T-helper 1 cell (primary cell): ENCODE measurements around the gene ATXN7.

Experiments used
- DNase-seq, 5 donors: peaks; one replicate each; pipeline ENCODE4 v3.0.0-alpha.2; 2012 to 2020

Gene ATXN7

DNA sequence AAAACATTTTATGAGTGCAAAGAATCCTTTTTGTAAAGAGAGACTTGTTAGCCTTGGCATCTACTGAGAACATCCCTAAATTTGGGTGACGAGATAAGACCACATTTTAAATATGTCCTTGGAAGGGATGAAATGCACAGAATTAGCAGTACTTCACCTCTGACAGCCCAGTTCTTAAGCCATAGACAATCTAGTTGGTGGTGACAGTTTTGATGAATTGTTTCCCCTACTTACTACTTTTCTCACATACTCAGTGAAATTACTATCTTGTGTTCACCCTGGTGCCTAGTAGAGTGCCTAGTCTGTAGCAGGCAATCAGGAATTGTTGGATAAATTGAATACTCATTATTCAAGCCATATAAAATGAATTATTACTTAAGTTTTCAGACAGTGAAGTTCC, 45.1 kb downstream of the ATXN7 start:
- no peak for DNase-seq

GRCh38 chr3:63909431-63909830, 45.8 kb downstream of the ATXN7 start:
- DNase-seq: no peak

DNA sequence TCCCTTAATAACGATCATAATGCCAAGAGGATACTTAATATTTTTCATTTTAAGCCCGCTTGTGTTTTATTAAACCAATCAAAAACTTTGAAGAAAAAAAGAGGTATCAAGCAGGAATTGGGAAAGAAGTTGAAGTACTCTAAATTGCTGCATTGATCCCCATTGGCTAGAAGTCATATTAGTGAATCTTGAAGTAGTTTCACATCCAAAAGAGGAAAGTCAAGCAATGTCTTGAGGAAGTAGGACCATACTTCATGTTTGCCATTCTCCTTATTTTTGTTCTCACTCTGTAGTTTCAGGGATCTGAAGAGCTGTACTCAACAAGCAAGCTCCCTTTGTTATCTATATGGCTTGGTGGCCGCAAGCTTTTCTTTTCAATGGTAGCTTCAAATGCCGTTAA, 46.3 kb downstream of the ATXN7 start:
- no peak for DNase-seq

GRCh38 chr3:63910891-63911290, 47.2 kb downstream of the ATXN7 start:
- DNase-seq: peak in 1 of 5 donors; percentile 61

DNA sequence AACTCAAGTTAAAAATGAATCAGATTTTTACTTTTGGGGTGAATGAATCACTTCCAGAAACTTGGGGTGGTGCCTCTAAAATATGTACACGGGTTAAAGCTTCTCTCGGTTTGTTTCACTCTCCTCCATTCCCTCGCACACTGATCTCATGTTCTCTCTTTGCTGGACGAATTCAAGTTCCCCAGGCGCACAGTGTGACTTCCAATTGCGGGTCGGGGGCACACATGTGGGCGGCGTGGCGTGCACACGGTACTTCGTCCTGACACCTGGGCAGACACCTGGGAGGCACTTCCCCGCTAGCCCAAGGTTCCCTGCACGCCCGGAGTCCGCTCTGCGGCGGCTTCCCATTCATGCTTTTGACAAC, 47.8 kb downstream of the ATXN7 start:
- no peak for DNase-seq

GRCh38 chr3:63911873-63912767, 48.5 kb downstream of the ATXN7 start, which contains the start of gene SCAANT1:
Gene SCAANT1 (minus strand): TSS chr3:63912383.
- peak; percentile 65 to 83 (median 75) for DNase-seq

DNA sequence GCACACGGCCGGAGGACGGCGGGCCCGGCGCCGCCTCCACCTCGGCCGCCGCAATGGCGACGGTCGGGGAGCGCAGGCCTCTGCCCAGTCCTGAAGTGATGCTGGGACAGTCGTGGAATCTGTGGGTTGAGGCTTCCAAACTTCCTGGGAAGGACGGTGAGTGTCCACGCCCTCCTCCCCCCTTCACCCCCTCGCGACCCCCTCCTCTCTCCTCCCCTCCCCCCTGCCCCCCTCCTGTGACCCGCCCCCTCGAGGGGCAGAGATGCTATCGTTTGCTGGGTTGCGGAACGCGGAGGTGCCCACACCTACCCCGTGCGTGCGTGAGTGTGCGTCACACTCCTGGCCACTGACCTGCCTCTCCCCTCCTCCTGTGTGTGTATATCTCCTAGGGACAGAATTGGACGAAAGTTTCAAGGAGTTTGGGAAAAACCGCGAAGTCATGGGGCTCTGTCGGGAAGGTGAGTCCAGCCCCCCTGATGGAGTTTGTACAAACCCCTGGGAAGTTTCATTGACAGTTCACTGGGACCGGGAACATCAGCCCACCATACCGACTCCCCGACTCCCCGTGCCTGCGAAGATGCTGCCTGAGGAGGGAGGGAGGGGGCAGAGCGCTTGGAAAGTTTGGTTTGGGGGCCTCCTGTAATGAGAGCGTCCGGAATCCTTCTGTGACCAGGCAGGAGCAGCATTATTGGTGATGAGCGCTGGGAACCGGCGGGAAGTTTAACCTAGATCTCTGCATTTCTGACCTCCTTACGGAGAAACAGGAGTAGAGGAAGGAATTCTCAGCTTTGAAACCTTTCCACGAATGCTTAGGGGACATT, 49.3 kb downstream of the ATXN7 start:
- DNase-seq: peak; percentile 24 to 58 (median 40)

GRCh38 chr3:63914312-63914711, 50.6 kb downstream of the ATXN7 start:
- DNase-seq: no peak

DNA sequence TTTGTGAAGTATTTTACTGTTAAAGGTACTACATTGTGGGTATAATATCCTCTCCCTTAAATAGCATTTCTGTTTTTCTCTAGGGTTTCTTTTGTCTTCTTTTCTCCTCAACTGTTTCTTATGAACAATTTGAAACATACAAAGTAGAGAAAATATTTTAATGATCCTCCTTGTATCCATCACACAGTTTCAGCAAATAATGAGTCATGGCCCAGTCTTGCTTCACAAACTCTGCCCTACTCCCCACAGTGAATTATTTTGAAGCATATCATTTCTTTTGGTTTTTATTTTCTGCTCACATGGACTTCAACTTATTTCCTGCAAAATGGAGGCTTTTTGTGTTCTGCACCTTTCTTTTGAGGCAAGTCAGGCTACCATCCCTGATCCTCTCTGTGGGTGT, 54.7 kb downstream of the ATXN7 start:
- DNase-seq: no peak

DNA sequence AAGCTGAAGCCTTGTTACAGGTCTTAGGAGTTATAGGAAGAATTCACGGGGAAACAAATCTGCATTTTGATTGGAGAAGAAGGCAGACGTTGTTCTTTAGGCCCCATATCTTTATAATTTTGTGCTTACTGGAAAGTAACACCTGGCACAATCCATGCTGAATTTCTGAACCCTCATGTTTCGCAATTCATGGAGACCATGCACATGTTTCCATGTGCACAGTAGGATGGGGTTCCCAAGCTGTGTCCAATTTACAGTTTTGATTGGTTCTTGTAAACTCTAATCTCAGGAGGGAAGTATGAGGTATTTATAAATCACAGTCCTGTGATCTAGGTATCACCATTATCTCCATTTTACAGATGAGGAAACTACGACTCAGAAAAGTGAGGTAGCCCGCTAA, 56.3 kb downstream of the ATXN7 start:
- DNase-seq: no peak

DNA sequence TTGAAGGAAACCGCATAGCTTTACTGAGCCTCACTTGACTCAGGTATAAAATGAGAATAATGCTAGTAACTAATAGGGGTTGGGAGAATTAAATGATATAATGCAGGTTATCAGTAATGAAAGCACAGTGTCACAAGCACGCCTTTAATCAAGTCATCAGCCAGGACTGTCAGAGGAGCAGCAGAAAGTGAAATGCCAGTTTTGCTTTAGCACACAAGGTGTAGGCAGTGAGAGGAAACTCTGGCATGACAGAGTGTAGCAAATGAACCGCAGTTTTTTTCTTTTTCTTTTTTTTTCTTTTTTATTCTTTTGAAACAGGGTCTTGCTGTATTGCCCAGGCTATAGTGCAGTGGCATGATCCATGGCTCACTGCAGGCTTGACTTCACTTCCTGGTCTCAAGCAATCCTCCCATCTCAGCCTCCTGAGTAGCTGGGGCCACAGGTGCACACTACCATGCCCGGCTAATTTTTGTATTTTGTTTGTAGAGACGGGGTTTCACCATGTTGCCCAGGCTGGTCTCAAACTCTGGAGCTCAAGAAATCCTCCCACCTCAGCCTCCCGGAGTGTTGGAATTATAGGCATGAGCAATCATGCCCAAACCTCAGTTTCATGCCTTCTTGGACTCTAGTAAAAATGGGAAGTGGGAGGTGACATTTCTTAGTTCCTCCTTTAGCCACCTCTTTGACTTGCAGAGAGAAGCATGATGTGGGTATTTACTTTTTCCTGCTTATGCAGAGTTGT, 58.2 kb downstream of the ATXN7 start:
- no peak for DNase-seq

DNA sequence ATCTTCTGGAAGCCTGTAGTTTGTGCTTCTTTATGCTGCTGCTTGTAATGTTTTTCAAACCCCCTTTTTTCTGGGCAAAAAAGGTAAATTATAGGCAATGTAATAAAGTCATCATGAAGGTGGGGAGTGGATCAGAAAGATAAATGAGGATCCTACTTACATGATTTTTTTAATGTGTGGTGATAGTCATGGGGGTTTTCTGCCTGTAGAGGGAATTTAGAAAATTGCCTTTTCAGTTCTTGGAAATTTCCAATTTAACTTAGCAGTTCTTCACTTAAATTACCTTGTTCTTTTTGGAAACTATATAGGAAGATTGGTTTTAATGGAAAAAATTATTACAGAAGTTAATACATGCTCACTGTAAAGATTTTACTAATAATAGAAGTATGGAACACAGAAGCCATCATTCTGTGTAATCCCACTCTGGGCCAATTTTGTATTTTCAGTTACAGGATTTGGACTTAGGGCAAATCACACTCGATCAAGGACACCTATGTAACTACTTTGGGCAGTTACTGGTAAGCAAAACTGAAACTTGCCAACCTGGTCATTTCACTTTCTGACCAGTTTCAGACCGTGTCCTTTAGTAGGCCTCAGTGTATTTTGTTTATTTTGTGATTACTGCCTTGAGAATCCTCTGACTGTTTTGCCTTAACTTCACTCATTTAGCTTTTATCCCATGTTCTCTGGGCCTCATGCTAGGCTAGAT, 59.0 kb downstream of the ATXN7 start:
- no peak for DNase-seq

GRCh38 chr3:63926309-63926708, 62.6 kb downstream of the ATXN7 start:
- DNase-seq: no peak

- DNase-seq: no peak
These were observed 64.0 kb downstream of the ATXN7 start for GRCh38 chr3:63927422-63928280.

- DNase-seq: no peak
These were observed 67.6 kb downstream of the ATXN7 start for GRCh38 chr3:63931290-63931689.

GRCh38 chr3:63932509-63933212, 69.0 kb downstream of the ATXN7 start:
- DNase-seq: no peak

DNA sequence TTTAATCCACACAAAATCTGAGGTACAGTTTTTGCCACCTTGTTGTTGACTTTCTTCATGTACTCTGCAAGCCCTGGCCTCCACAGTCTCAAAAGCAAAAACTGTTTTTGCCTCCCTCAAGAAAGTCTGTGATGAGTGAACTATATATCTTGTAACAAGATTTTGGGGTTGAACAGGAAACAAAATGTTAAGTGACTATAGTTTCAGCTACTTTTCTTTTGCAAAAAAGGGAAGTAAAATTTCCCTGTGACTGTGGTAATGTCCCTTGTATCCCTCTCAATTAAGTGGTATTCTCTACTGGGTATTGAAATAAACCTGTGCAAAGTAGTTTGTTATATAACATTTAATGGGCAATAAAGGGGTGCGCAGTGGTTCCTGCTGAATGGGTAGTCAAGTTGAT, 69.8 kb downstream of the ATXN7 start:
- peak in 1 of 5 donors; percentile 19 for DNase-seq

GRCh38 chr3:63934041-63934866, 70.6 kb downstream of the ATXN7 start:
- DNase-seq: peak in 2 of 5 donors; percentile 6 to 71

DNA sequence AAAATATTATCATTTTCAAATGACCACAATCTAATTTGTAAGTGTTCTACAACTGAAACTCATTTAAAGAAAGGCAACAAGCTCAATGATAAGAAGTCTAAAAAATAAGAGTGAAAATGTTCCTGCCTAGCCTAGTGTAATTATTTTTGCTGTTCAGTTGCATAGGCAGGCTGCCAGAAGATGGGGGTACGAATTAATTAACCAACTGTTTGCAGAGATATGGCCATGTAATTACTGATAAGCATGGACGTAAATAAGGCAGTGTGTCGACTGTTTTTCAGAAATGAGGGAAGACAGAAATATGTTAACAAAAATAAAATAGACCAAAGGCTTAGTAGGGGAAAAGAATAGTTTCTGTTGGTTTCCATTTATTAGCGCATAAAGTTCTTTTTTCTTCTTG, 73.3 kb downstream of the ATXN7 start:
- no peak for DNase-seq
